ENCODE results near the gene KDM7A.

GRCh38 chr7:140069298-140069949 lies 107.4 kb downstream of the KDM7A start:
- TF ChIP-seq CTCF (IDR thresholded peaks at IDR 0.05; ENCODE audit: poor library complexity) (no peak), EZH2 (IDR thresholded peaks at IDR 0.05; ENCODE audit: borderline replicate concordance) (no peak)

Data from hepatocyte (in vitro differentiated cells).